Psoas muscle (tissue), 8 donors: ENCODE results near the gene SNAPC1. TPM values are rescaled to one million over a fixed set of nuclear protein-coding genes. Genes with fewer than 3 reads are reported as not detected.
A peak's percentile ranks its signal among the peaks of the same experiment; 100 is the strongest.
"Not testable (repeated sequence)": the region's sequence is repeated elsewhere in the genome, so short reads cannot be mapped to it uniquely, and the experiment has no call there.

Experiments
- ATAC-seq, 4 donors: fragments of 200-7000 bp; cut with Tn5 transposase; one replicate each; pipeline ENCODE4 v1.9.1; 2020; ENCODE audit warnings: moderate library complexity in 3 of 4, mild to moderate bottlenecking in 2 of 4
- DNase-seq, 2 donors: peaks; one replicate each; pipeline ENCODE4 v3.0.0-alpha.2; 2020
- H3K27ac ChIP-seq: fragments of 200-600 bp; one replicate; pipeline ENCODE4 v1.8.0; 2022
- H3K27me3 ChIP-seq, 3 donors: fragments of 200-600 bp in 1 of 3; one replicate each; pipeline versions ENCODE4 v1.6.1 to v1.8.0; 2013 to 2022; ENCODE audit warnings: low read length in 2 of 3, mild to moderate bottlenecking in 2 of 3, moderate library complexity in 1 of 3; ENCODE audit not compliant: insufficient read depth in 3 of 3
- H3K36me3 ChIP-seq, 2 donors: fragments of 200-600 bp in 1 of 2; one replicate each; pipeline versions ENCODE4 v1.6.1 to v1.8.0; 2013 to 2022; ENCODE audit warnings: low read depth in 1 of 2, mild to moderate bottlenecking in 1 of 2, moderate library complexity in 1 of 2; ENCODE audit not compliant: insufficient read depth in 1 of 2
- H3K4me1 ChIP-seq: fragments of 200-600 bp; one replicate; pipeline ENCODE4 v1.8.0; 2022
- H3K4me3 ChIP-seq: fragments of 200-600 bp; one replicate; pipeline ENCODE4 v1.8.0; 2022; ENCODE audit warnings: mild to moderate bottlenecking
- H3K9me3 ChIP-seq: fragments of 200-600 bp; one replicate; pipeline ENCODE4 v1.8.0; 2022
- WGBS, 3 donors: extraction: QIAGEN DNeasy Blood & Tissue Kit; methylation state at CpG; one replicate each; pipeline versions ENCODE4 v1.1.6 to v1.1.7; 2013; 5-methylcytosine and 5-hydroxymethylcytosine counted together
- intact Hi-C, 2 donors: fragments of 100-400 bp; cut with DNase I; formaldehyde crosslinking; loops; one replicate each; pipeline versions ENCODE4 v1.11.0 to v1.14.2; 2022
- polyA plus RNA-seq, 3 donors: library from polyadenylated mRNA; stranded (reverse); fragments of 200-250 nt; gene quantifications; one replicate each; pipeline ENCODE4 v1.2.3, GENCODE V29; 2013
- total RNA-seq, 4 donors: library from RNA; stranded (reverse); fragmentation: NEBNext Ultra II Directional in 2 of 4; extraction: Animal tissue kit (Norgen Biotek cat#: 25700) in 2 of 4; gene quantifications; one replicate each; pipeline versions ENCODE4 v1.2.1 to v1.2.4, GENCODE V29; 2021 to 2023
- TF ChIP-seq, protein P1 (sequence below): fragments of 200-600 bp; IDR thresholded peaks from one replicate; pipeline ENCODE4 v1.8.0; 2022; ENCODE audit warnings: antibody characterized with exemption
- donor health status: healthy with polysubstance abuse.
- donor health status: DM: no; HTN: no; CAD: no; lungs with moderate emphysema.
- donor health status: Bipolar disorder and iron deficiency.
- donor health status: healthy.
- donor health status: DM: yes; HTN: yes; CAD: no.
- donor health status: DM: no; HTN: no; CAD: no.
- donor health status: DM: no; HTN: no; CAD: no.
- donor health status: DM: yes; HTN: yes; CAD: no.

SNAPC1 gene
- total and polyA plus RNA-seq, 7 donors: 1.6 to 7.0 (median 4.6) TPM

DNA sequence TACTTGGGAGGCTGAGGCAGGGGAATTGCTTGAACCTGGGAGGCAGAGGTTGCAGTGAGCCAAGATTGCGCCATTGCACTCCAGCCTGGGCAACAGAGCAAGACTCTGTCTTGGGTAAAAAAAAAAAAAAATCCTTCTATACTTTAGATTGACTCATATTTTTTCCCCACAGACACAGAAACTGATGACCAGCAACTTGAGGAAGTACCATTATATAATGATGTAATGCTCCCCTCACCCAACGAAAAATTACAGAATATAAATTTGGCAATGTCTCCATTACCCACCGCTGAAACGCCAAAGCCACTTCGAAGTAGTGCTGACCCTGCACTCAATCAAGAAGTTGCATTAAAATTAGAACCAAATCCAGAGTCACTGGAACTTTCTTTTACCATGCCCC is 24.3 kb upstream of the SNAPC1 start:
- intact Hi-C loops: no loop called here
- Histone ChIP-seq H3K36me3 (peaks cover 5 to 94% of the 10 kb centered on the region in 2 donors), H3K27me3 (no peaks in the 10 kb centered on the region)

DNA sequence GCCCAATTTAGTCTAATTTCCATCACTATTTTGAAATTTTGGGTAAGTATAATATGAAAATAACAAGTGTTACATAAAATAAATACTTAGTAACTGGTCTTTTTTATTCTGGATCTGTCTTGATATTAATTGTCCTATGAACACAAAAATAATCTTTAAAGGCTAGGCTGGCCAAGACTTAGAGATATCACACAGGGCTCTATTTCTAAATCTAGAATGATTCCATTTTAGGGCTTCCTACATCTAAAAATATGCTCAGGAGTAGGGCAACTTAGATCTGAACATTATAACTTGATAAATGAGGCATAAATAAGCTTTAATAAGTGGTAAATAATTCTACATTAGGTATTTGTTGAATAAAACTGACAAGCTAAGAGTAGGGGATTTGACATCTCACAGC is 23.1 kb upstream of the SNAPC1 start:
- Histone ChIP-seq H3K27me3 (no peaks in the 10 kb centered on the region), H3K4me3 (no peak overlapping the region), H3K36me3 (peaks cover 5 to 91% of the 10 kb centered on the region in 2 donors), H3K9me3 (no peaks in the 10 kb centered on the region), H3K27ac (no peak overlapping the region), H3K4me1 (no peaks in the 10 kb centered on the region)
- intact Hi-C loops: no loop called here
- DNase-seq (no peak), ATAC-seq (no peak)
- TF ChIP-seq, protein P1, sequence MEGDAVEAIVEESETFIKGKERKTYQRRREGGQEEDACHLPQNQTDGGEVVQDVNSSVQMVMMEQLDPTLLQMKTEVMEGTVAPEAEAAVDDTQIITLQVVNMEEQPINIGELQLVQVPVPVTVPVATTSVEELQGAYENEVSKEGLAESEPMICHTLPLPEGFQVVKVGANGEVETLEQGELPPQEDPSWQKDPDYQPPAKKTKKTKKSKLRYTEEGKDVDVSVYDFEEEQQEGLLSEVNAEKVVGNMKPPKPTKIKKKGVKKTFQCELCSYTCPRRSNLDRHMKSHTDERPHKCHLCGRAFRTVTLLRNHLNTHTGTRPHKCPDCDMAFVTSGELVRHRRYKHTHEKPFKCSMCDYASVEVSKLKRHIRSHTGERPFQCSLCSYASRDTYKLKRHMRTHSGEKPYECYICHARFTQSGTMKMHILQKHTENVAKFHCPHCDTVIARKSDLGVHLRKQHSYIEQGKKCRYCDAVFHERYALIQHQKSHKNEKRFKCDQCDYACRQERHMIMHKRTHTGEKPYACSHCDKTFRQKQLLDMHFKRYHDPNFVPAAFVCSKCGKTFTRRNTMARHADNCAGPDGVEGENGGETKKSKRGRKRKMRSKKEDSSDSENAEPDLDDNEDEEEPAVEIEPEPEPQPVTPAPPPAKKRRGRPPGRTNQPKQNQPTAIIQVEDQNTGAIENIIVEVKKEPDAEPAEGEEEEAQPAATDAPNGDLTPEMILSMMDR: no peak

More for the DNA sequence above, 24.3 kb upstream of the SNAPC1 start:
- TF ChIP-seq, protein P1: no peak
- ATAC-seq: no peak
- no peak overlapping the region for H3K27ac ChIP-seq
- H3K4me3 ChIP-seq: no peak overlapping the region
- H3K9me3 ChIP-seq: no peaks in the 10 kb centered on the region
- 89 to 97% (median 93%) methylated on average over 5 of the region's 5 CpGs for WGBS, 3 donors
- no peak for DNase-seq
- H3K4me1 ChIP-seq: no peaks in the 10 kb centered on the region

GRCh38 chr14:61742371-61742770 is 19.8 kb upstream of the SNAPC1 start:
- DNase-seq (no peak), ATAC-seq (no peak)
- Histone ChIP-seq H3K9me3 (no peaks in the 10 kb centered on the region), H3K27me3 (no peaks in the 10 kb centered on the region), H3K27ac (no peak overlapping the region), H3K4me1 (no peaks in the 10 kb centered on the region), H3K4me3 (no peak overlapping the region), H3K36me3 (peaks cover 5 to 83% of the 10 kb centered on the region in 2 donors)
- 95 to 96% (median 96%) methylated on average over 6 of the region's 6 CpGs for WGBS, 3 donors
- TF ChIP-seq, protein P1: no peak
- intact Hi-C loops: no loop called here

DNA sequence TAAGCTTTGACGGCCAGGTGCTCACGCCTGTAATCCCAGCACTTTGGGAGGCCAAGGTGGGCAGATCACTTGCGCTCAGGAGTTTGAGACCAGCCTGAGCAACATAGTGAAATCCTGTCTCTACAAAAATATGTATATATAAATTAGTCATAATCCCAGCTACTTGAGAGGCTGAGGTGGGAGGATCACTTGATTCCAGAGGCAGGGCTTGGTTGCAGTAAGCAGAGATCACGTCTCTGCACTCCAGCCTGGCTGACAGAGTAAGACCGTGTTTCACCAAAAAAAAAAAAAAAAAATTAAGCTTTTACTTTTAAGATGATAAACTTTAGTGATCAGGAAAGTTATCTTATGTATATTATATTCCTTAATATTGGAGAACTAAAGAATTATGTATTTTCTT is 18.0 kb upstream of the SNAPC1 start:
- peaks cover 0 to 68% of the 10 kb centered on the region in 2 donors for H3K36me3 ChIP-seq
- H3K9me3 ChIP-seq: no peaks in the 10 kb centered on the region
- no peaks in the 10 kb centered on the region for H3K27me3 ChIP-seq
- no peak overlapping the region for H3K4me3 ChIP-seq
- DNase-seq (no peak), ATAC-seq (no peak)
- intact Hi-C loops: no loop called here
- 91 to 97% (median 96%) methylated on average over 5 of the region's 5 CpGs for WGBS, 3 donors
- peaks cover 11% of the 10 kb centered on the region for H3K4me1 ChIP-seq
- no peak overlapping the region for H3K27ac ChIP-seq
- TF ChIP-seq, protein P1: no peak

DNA sequence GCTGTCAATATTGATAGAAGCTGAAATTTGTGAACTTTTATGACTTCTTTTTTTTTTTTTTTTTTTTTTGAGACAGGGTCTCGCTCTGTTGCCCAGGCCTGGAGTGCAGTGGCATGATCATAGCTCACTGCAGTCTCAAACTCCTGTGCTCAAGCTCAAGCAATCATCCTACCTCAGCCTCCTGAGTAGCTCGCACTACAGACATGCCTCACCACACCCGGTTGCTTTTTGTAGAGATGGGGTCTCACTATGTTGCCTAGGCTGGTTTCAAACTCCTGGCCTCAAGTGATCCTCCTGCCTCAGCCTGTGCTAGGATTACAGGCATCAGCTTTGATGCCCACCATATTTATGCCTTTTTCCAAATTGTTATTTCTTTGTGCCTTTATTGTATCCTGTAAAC is 15.9 kb upstream of the SNAPC1 start:
- not testable (repeated sequence) for H3K4me3 ChIP-seq, H3K27me3 ChIP-seq, ATAC-seq, DNase-seq, H3K9me3 ChIP-seq
- peak overlapping the region; percentile 10 for H3K27ac ChIP-seq
- H3K4me1 ChIP-seq: peaks cover 25% of the 10 kb centered on the region
- intact Hi-C loops: loop anchor here in 1 of 2 donors (5.0 kb wide), 1 partner anchor 49 kb away; the partner anchor contains the start of gene HIF1A
- H3K36me3 ChIP-seq: peaks cover 0 to 50% of the 10 kb centered on the region in 2 donors
- 96 to 98% (median 98%) methylated on average over 3 of the region's 3 CpGs for WGBS, 3 donors
